Suprapubic skin (tissue), 4 donors: Measurements from ENCODE around the gene CRYGD.

Experiments
- EP300 ChIP-seq: sonication (generic); formaldehyde crosslinking; IDR thresholded peaks from one replicate; pipeline ENCODE4 v1.6.1; 2017; ENCODE audit warnings: antibody characterized with exemption
- POLR2A ChIP-seq, 2 donors: fragments of 450-650 bp; IDR thresholded peaks; one replicate each; pipeline ENCODE4 v1.6.1; 2017; ENCODE audit warnings: antibody characterized with exemption in 2 of 2, mild to moderate bottlenecking in 2 of 2, moderate library complexity in 2 of 2
- POLR2AphosphoS5 ChIP-seq, 3 donors: sonication (generic); formaldehyde crosslinking; IDR thresholded peaks; one replicate each; pipeline ENCODE4 v1.6.1; 2017; ENCODE audit warnings: antibody characterized with exemption in 3 of 3
- TF ChIP-seq, protein P1 (sequence below), 2 donors: fragments of 200-600 bp in 1 of 2; fragments of 450-650 bp in 1 of 2; sonication (generic) in 1 of 2; IDR thresholded peaks; one replicate each; pipeline ENCODE4 v1.5.1; 2016 to 2019; ENCODE audit warnings: antibody characterized with exemption in 2 of 2, mild to moderate bottlenecking in 1 of 2, moderate library complexity in 1 of 2

DNA sequence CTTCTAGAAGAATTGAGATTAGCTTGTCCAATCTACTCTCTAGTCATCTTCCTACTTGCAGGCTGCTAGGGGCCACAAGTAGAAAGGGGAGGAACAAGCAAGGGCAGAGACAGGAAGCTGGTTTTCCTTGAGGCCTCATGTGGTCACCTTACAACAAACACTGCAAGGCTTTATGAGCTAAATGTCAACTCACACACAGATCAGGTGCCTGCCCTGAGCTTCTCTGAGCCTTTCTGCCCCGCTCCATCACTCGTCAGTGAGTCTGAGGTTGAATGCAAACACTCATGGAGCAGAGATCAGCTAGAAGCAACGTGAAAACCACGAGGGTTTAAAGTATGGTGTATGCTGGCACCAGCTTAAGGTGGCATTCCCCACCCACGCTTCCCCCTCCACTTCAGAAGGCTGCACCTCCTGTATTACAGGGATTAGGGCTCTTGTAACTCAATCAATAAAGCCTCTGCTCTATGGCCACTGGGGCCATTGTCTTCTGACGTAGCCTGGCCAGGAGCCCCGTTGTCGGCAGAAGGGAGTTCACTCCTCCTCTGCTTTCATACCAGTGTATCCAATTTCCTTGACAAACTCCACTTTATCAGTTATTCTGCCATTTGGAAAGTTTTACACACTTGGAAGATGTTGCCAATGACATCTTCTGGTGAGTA is 10.7 kb upstream of the CRYGD start:
- TF ChIP-seq EP300 (no peak), POLR2A (IDR thresholded peaks at IDR 0.05) (no peak), POLR2AphosphoS5 (IDR thresholded peaks at IDR 0.05) (no peak)
- TF ChIP-seq, protein P1, sequence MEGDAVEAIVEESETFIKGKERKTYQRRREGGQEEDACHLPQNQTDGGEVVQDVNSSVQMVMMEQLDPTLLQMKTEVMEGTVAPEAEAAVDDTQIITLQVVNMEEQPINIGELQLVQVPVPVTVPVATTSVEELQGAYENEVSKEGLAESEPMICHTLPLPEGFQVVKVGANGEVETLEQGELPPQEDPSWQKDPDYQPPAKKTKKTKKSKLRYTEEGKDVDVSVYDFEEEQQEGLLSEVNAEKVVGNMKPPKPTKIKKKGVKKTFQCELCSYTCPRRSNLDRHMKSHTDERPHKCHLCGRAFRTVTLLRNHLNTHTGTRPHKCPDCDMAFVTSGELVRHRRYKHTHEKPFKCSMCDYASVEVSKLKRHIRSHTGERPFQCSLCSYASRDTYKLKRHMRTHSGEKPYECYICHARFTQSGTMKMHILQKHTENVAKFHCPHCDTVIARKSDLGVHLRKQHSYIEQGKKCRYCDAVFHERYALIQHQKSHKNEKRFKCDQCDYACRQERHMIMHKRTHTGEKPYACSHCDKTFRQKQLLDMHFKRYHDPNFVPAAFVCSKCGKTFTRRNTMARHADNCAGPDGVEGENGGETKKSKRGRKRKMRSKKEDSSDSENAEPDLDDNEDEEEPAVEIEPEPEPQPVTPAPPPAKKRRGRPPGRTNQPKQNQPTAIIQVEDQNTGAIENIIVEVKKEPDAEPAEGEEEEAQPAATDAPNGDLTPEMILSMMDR (IDR thresholded peaks at IDR 0.05) = no peak
